Panc1 (cell line): ENCODE data around the gene DDX24. TPM values are rescaled to one million over a fixed set of nuclear protein-coding genes. Genes with fewer than 3 reads are reported as not detected.

ENCODE experiments used
- ATAC-seq: fragments of 200-7000 bp; cut with Tn5 transposase; 2 replicates; pipeline ENCODE4 v1.9.1; 2020; ENCODE audit warnings: mild to moderate bottlenecking, moderate library complexity
- BruUV-seq: library from RNA; stranded (reverse); fragments of 400-500 nt; replicated peaks from 2 replicates; lab custom pipeline; 2021; lab: Mats Ljungman, UMichigan
- CTCF ChIA-PET: fragments of 300-600 bp; sonication (Branson Sonifier 250); formaldehyde crosslinking; loops from one replicate; lab custom pipeline; 2022; ENCODE audit warnings: antibody characterized with exemption; lab: Charles Lee
- POLR2A ChIA-PET: fragments of 300-600 bp; sonication (Branson Sonifier 250); formaldehyde crosslinking; loops from one replicate; lab custom pipeline; 2022; ENCODE audit warnings: antibody characterized with exemption; lab: Charles Lee
- DNase-seq: peaks from one replicate; pipeline ENCODE4 v3.0.0-alpha.2; 2010; ENCODE audit warnings: low read depth, low spot score
- H3K27ac ChIP-seq: 2 replicates; pipeline ENCODE4 v1.5.1; 2011; ENCODE audit warnings: mild to moderate bottlenecking, low read length, inconsistent platforms
- H3K27me3 ChIP-seq: fragments of 200-500 bp; sonication (Bioruptor generic); 2 replicates; pipeline ENCODE4 v1.6.0; 2014; ENCODE audit warnings: low read length, inconsistent platforms; ENCODE audit not compliant: control insufficient read depth, insufficient read depth
- H3K36me3 ChIP-seq: fragments of 200-500 bp; sonication (Bioruptor generic); 2 replicates; pipeline ENCODE4 v1.5.1; 2014; ENCODE audit warnings: inconsistent platforms, mild to moderate bottlenecking, low read length, moderate library complexity; ENCODE audit not compliant: control insufficient read depth, insufficient read depth
- H3K4me1 ChIP-seq: 2 replicates; pipeline ENCODE4 v1.5.1; 2011; ENCODE audit warnings: inconsistent platforms, mild to moderate bottlenecking, low read length, moderate library complexity; ENCODE audit not compliant: control insufficient read depth, insufficient read depth
- H3K4me3 ChIP-seq, 2 experiments: 2 replicates each; pipeline ENCODE4 v1.5.1; 2011 to 2012; ENCODE audit warnings: low read depth in 2 of 2, low read length in 2 of 2, mild to moderate bottlenecking in 2 of 2, inconsistent platforms in 1 of 2, moderate library complexity in 1 of 2
- H3K9me3 ChIP-seq: fragments of 200-500 bp; sonication (Bioruptor generic); 2 replicates; pipeline ENCODE4 v1.5.1; 2014; ENCODE audit warnings: low read depth, mild to moderate bottlenecking, inconsistent platforms, low read length, moderate library complexity; ENCODE audit not compliant: control insufficient read depth, insufficient read depth
- POLR2AphosphoS5 ChIP-seq: IDR thresholded peaks from 2 replicates; pipeline ENCODE4 v1.6.1; 2012; ENCODE audit warnings: mild to moderate bottlenecking, low read depth, low read length, moderate library complexity
- SIN3A ChIP-seq: IDR thresholded peaks from 2 replicates; pipeline ENCODE4 v1.6.1; 2012; ENCODE audit warnings: low read depth, mild to moderate bottlenecking, low read length, moderate library complexity, borderline replicate concordance; ENCODE audit not compliant: insufficient read depth
- TCF7L2 ChIP-seq: IDR thresholded peaks from 2 replicates; pipeline ENCODE4 v1.6.1; 2011; ENCODE audit warnings: mild to moderate bottlenecking, low read depth, low read length, inconsistent platforms
- in situ Hi-C: cut with HindIII; loops from 2 replicates; pipeline ENCODE4 v1.10.0; 2016; ENCODE audit warnings: low sequenced_read_pairs, low pct_unique_long_range_greater_than_20kb
- intact Hi-C: fragments of 100-400 bp; cut with micrococcal nuclease; formaldehyde crosslinking; loops from one replicate; pipeline ENCODE4 v1.10.0; 2022; ENCODE audit not compliant: unreplicated experiment
- total RNA-seq: library from RNA; stranded (reverse); gene quantifications from one replicate; pipeline ENCODE4 v1.2.1, GENCODE V29; 2021; ENCODE audit not compliant: unreplicated experiment
- TF ChIP-seq, protein P1 (sequence below), 2 experiments: IDR thresholded peaks; 2 replicates each; pipeline ENCODE4 v1.6.1; 2011 to 2012; ENCODE audit warnings: low read depth in 2 of 2, control low read depth in 1 of 2, low read length in 1 of 2, mild to moderate bottlenecking in 1 of 2, moderate library complexity in 1 of 2; ENCODE audit not compliant: insufficient read depth in 1 of 2
- TF ChIP-seq, protein P2 (sequence below): fragments of 450-650 bp; IDR thresholded peaks from 2 replicates; pipeline ENCODE4 v1.5.1; 2017; ENCODE audit warnings: mild to moderate bottlenecking

The DDX24 gene
- total RNA-seq, 1 experiment from 2014 or later: 103 TPM

DNA sequence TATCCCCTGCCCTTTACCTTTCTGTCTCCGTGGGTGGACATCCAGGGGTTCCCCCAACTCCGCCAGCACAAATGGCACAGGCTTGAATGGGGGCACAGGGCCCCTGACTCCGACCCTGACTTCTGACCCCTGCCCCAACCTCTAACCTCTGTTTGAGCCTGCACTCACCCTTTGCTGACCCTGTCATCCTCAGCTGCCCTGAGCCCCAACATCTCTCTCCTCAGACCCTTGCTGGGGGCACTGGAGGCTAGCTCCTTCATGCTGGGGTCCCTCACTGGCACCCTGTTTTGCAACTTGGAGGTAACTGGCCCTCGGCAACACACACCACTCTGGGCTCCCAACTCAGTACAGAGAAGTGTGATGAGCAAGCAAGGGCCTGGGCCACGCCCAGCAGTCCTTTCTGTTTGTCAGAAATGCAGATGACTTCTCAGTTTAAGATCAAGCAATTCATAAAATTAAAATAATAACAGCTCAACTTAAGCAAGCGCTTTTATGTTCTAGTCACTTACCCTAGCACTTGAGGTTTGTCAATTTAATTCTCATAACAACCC is 31.6 kb upstream of the DDX24 start:
- no TSS peak for BruUV-seq
- no peak for TF ChIP-seq POLR2AphosphoS5
- TF ChIP-seq, protein P1, sequence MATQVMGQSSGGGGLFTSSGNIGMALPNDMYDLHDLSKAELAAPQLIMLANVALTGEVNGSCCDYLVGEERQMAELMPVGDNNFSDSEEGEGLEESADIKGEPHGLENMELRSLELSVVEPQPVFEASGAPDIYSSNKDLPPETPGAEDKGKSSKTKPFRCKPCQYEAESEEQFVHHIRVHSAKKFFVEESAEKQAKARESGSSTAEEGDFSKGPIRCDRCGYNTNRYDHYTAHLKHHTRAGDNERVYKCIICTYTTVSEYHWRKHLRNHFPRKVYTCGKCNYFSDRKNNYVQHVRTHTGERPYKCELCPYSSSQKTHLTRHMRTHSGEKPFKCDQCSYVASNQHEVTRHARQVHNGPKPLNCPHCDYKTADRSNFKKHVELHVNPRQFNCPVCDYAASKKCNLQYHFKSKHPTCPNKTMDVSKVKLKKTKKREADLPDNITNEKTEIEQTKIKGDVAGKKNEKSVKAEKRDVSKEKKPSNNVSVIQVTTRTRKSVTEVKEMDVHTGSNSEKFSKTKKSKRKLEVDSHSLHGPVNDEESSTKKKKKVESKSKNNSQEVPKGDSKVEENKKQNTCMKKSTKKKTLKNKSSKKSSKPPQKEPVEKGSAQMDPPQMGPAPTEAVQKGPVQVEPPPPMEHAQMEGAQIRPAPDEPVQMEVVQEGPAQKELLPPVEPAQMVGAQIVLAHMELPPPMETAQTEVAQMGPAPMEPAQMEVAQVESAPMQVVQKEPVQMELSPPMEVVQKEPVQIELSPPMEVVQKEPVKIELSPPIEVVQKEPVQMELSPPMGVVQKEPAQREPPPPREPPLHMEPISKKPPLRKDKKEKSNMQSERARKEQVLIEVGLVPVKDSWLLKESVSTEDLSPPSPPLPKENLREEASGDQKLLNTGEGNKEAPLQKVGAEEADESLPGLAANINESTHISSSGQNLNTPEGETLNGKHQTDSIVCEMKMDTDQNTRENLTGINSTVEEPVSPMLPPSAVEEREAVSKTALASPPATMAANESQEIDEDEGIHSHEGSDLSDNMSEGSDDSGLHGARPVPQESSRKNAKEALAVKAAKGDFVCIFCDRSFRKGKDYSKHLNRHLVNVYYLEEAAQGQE (IDR thresholded peaks at IDR 0.05; ENCODE audit: insufficient read depth in 1 of 2, low read depth in 2 of 2, low read length in 1 of 2): no peak
- TF ChIP-seq SIN3A: no peak
- TF ChIP-seq, protein P2, sequence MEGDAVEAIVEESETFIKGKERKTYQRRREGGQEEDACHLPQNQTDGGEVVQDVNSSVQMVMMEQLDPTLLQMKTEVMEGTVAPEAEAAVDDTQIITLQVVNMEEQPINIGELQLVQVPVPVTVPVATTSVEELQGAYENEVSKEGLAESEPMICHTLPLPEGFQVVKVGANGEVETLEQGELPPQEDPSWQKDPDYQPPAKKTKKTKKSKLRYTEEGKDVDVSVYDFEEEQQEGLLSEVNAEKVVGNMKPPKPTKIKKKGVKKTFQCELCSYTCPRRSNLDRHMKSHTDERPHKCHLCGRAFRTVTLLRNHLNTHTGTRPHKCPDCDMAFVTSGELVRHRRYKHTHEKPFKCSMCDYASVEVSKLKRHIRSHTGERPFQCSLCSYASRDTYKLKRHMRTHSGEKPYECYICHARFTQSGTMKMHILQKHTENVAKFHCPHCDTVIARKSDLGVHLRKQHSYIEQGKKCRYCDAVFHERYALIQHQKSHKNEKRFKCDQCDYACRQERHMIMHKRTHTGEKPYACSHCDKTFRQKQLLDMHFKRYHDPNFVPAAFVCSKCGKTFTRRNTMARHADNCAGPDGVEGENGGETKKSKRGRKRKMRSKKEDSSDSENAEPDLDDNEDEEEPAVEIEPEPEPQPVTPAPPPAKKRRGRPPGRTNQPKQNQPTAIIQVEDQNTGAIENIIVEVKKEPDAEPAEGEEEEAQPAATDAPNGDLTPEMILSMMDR: no peak
- no peak for TF ChIP-seq TCF7L2
- in situ Hi-C loops: no loop called here
- no peaks in the 10 kb centered on the region for H3K27me3 ChIP-seq
- no peaks in the 10 kb centered on the region; the same call in 1 of the 2 replicates for H3K36me3 ChIP-seq
- no peaks in the 10 kb centered on the region for H3K4me1 ChIP-seq
- DNase-seq (no peak), ATAC-seq (no peak)
- ChIA-PET POLR2A (no interaction called here), CTCF (no interaction called here)
- intact Hi-C loops: no loop called here
- no peaks in the 10 kb centered on the region for H3K9me3 ChIP-seq
- no peak overlapping the region for H3K27ac ChIP-seq
- no peak overlapping the region for H3K4me3 ChIP-seq

DNA sequence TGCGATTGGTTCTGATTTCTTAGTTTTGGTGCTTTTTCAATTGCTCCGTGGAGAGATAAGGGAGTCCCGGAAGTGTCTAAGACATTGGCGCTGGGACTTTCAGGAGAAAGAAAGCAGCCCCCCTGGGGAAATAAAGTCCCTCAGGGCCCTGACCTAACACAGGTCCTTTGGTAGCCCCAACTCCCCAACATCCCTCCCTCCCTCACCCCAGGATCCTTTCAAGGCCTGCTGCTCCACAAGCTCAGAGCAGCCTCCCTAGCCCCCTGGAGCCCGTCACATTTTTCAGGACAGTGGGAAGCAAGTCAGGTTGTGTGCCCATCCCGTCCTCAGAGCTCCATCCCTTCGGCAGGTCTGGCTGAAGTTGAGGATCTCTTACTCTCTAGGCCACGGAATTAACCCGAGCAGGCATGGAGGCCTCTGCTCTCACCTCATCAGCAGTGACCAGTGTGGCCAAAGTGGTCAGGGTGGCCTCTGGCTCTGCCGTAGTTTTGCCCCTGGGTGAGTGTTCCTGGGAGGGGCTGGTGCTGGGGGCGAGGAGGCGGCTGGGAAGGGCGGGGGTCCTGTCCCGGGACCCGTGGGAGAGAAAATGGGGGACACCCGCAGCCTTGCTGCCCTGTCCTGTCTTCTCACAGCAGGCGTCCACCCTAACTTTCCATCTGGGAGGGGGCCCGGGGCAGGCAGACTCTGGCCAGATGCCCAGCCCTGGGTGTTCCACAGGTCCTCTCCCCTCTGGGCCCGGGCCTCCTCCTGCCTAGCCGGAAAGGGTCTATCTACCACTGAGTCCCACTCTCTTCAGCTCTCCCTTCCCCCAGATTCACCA is 30.5 kb upstream of the DDX24 start:
- TF ChIP-seq POLR2AphosphoS5: no peak
- no peak for TF ChIP-seq SIN3A
- no peak for TF ChIP-seq TCF7L2
- TF ChIP-seq, protein P1 (IDR thresholded peaks at IDR 0.05; ENCODE audit: insufficient read depth in 1 of 2, low read depth in 2 of 2, low read length in 1 of 2): no peak
- Histone ChIP-seq H3K9me3 (no peaks in the 10 kb centered on the region), H3K27ac (no peak overlapping the region), H3K4me3 (no peak overlapping the region), H3K27me3 (no peaks in the 10 kb centered on the region), H3K36me3 (no peaks in the 10 kb centered on the region; the same call in 1 of the 2 replicates), H3K4me1 (no peaks in the 10 kb centered on the region)
- no peak for ATAC-seq
- BruUV-seq: no TSS peak
- intact Hi-C loops (no loop called here), in situ Hi-C loops (no loop called here)
- POLR2A ChIA-PET: no interaction called here
- DNase-seq: no peak
- CTCF ChIA-PET: no interaction called here
